Measurements from ENCODE around the gene RBMXL3. TPM values are rescaled to one million over a fixed set of nuclear protein-coding genes. Genes with fewer than 3 reads are reported as not detected.

Gene RBMXL3
- not detected for total RNA-seq
- long read RNA-seq, donor 1 = 0 reads
- long read RNA-seq, donor 2 = 0 reads

- Histone ChIP-seq H3K9me3 (peaks cover 6% of the 10 kb centered on the region), H3K4me3 (no peak within 1 kb of the TSS), H3K36me3 (ENCODE audit: low read depth) (no peaks in the 10 kb centered on the region), H3K4me1 (ENCODE audit: low read depth) (no peaks in the 10 kb centered on the region)
- DNase-seq (no peak), ATAC-seq (no peak)
- TF ChIP-seq CTCF (IDR thresholded peaks at IDR 0.05) = no peak
- intact Hi-C loops (cut with DNase I, micrococcal nuclease) = no loop called here
Observed at GRCh38 chrX:115189110-115189509, at the start of gene RBMXL3. Gene RBMXL3 (plus strand): TSS chrX:115189410. CDS start chrX:115189442, 32 bp downstream.

GRCh38 chrX:115142057-115142456 lies 47.2 kb upstream of the RBMXL3 start:
- no peak for ATAC-seq
- no peaks in the 10 kb centered on the region for H3K36me3 ChIP-seq (ENCODE audit: low read depth)
- no peaks in the 10 kb centered on the region for H3K4me1 ChIP-seq (ENCODE audit: low read depth)
- intact Hi-C loops (cut with DNase I, micrococcal nuclease) = no loop called here
- TF ChIP-seq CTCF (IDR thresholded peaks at IDR 0.05) = no peak
- no peaks in the 10 kb centered on the region for H3K9me3 ChIP-seq
- DNase-seq = no peak
- no peak overlapping the region for H3K4me3 ChIP-seq

- ATAC-seq = no peak
- intact Hi-C loops (cut with DNase I, micrococcal nuclease) = no loop called here
- Histone ChIP-seq H3K9me3 (no peaks in the 10 kb centered on the region), H3K4me1 (ENCODE audit: low read depth) (no peaks in the 10 kb centered on the region), H3K36me3 (ENCODE audit: low read depth) (no peaks in the 10 kb centered on the region), H3K4me3 (no peak overlapping the region)
- DNase-seq = no peak
- no peak for TF ChIP-seq CTCF (IDR thresholded peaks at IDR 0.05)
Observed at GRCh38 chrX:115147220-115147619, 42.0 kb upstream of the RBMXL3 start.

- Histone ChIP-seq H3K4me1 (ENCODE audit: low read depth) (no peaks in the 10 kb centered on the region), H3K4me3 (no peak overlapping the region), H3K9me3 (no peaks in the 10 kb centered on the region), H3K36me3 (ENCODE audit: low read depth) (no peaks in the 10 kb centered on the region)
- ATAC-seq (no peak), DNase-seq (no peak)
- TF ChIP-seq CTCF (IDR thresholded peaks at IDR 0.05) = no peak
- intact Hi-C loops (cut with DNase I, micrococcal nuclease) = no loop called here
Observed at GRCh38 chrX:115173181-115173580, 16.0 kb upstream of the RBMXL3 start.

- no peak for DNase-seq
- intact Hi-C loops (cut with DNase I, micrococcal nuclease) = no loop called here
- H3K4me1 ChIP-seq (ENCODE audit: low read depth) = no peaks in the 10 kb centered on the region
- no peak for ATAC-seq
- no peaks in the 10 kb centered on the region for H3K36me3 ChIP-seq (ENCODE audit: low read depth)
- no peaks in the 10 kb centered on the region for H3K9me3 ChIP-seq
- no peak overlapping the region for H3K4me3 ChIP-seq
- TF ChIP-seq CTCF (IDR thresholded peaks at IDR 0.05) = no peak
Observed at GRCh38 chrX:115174548-115174947, 14.7 kb upstream of the RBMXL3 start.

- ATAC-seq = no peak
- DNase-seq = no peak
- TF ChIP-seq CTCF (IDR thresholded peaks at IDR 0.05) = no peak
- Histone ChIP-seq H3K9me3 (no peaks in the 10 kb centered on the region), H3K4me3 (no peak overlapping the region), H3K36me3 (ENCODE audit: low read depth) (no peaks in the 10 kb centered on the region), H3K4me1 (ENCODE audit: low read depth) (no peaks in the 10 kb centered on the region)
- intact Hi-C loops (cut with DNase I, micrococcal nuclease) = no loop called here
Observed at GRCh38 chrX:115177932-115178331, 11.3 kb upstream of the RBMXL3 start.

All from mucosa of descending colon (tissue), 3 donors.